ENCODE measurements around the gene CYS1.

GRCh38 chr2:10022445-10022844 lies 57.8 kb downstream of the CYS1 start:
- no peak for TF ChIP-seq CTCF (IDR thresholded peaks at IDR 0.05; ENCODE audit: low read length)
- TF ChIP-seq EZH2 (IDR thresholded peaks at IDR 0.05; ENCODE audit: borderline replicate concordance, low read length), result no peak

Measured in OCI-LY1 (cell line).